Measurements from ENCODE around the gene JCHAIN.
"Not testable (repeated sequence)": the region's sequence is repeated elsewhere in the genome, so short reads cannot be mapped to it uniquely, and the experiment has no call there.

JCHAIN gene

GRCh38 chr4:70666369-70666768 lies at the start of gene JCHAIN:
TSS of gene JCHAIN (minus strand) at chr4:70666508. CDS start at chr4:70666490, 18 bp downstream.
- no peak for DNase-seq

GRCh38 chr4:70715097-70715496 lies 48.8 kb upstream of the JCHAIN start:
- DNase-seq, result no peak

- no peak for DNase-seq
These were observed 48.0 kb upstream of the JCHAIN start for GRCh38 chr4:70714079-70714887.

- no peak for DNase-seq
These were observed 47.3 kb upstream of the JCHAIN start for GRCh38 chr4:70713453-70714078.

- no peak for DNase-seq
These were observed 46.5 kb upstream of the JCHAIN start for GRCh38 chr4:70712604-70713452.

GRCh38 chr4:70712150-70712549 lies 45.8 kb upstream of the JCHAIN start:
- DNase-seq, result no peak

- no peak for DNase-seq
These were observed 45.3 kb upstream of the JCHAIN start for GRCh38 chr4:70711599-70711998.

- DNase-seq, result no peak
These were observed 43.4 kb upstream of the JCHAIN start for GRCh38 chr4:70709611-70710205.

- no peak for DNase-seq
These were observed 40.2 kb upstream of the JCHAIN start for GRCh38 chr4:70706516-70706915.

GRCh38 chr4:70706044-70706461 lies 39.7 kb upstream of the JCHAIN start:
- no peak for DNase-seq

- peak; percentile 74 for DNase-seq
These were observed 39.1 kb upstream of the JCHAIN start for GRCh38 chr4:70705183-70706043.

GRCh38 chr4:70704931-70705182 lies 38.5 kb upstream of the JCHAIN start:
- no peak for DNase-seq

GRCh38 chr4:70704215-70704930 lies 38.1 kb upstream of the JCHAIN start:
- peak; percentile 58 for DNase-seq

GRCh38 chr4:70703619-70704214 lies 37.4 kb upstream of the JCHAIN start:
- DNase-seq, result no peak

GRCh38 chr4:70702592-70702991 lies 36.3 kb upstream of the JCHAIN start:
- DNase-seq, result not testable (repeated sequence)

GRCh38 chr4:70701271-70701670 lies 35.0 kb upstream of the JCHAIN start:
- no peak for DNase-seq

GRCh38 chr4:70700712-70701111 lies 34.4 kb upstream of the JCHAIN start:
- DNase-seq, result no peak

GRCh38 chr4:70698435-70698834 lies 32.1 kb upstream of the JCHAIN start:
- DNase-seq, result not testable (repeated sequence)

- DNase-seq, result not testable (repeated sequence)
These were observed 28.3 kb upstream of the JCHAIN start for GRCh38 chr4:70694633-70695032.

GRCh38 chr4:70691661-70692060 lies 25.4 kb upstream of the JCHAIN start:
- DNase-seq, result no peak

GRCh38 chr4:70688795-70689231 lies 22.5 kb upstream of the JCHAIN start:
- DNase-seq, result no peak

Data from CD4-positive, alpha-beta T cell treated with Interleukin-4 for 4 hours (primary cell).